GM21717 (cell line): ENCODE data around the gene SULT1C2.

Source experiments
- ATAC-seq: cut with Tn5 transposase; IDR thresholded peaks from one replicate; pipeline ENCODE4 v1.9.1; 2021; ENCODE audit warnings: mild to moderate bottlenecking, moderate library complexity; ENCODE audit not compliant: unreplicated experiment

SULT1C2 gene

DNA sequence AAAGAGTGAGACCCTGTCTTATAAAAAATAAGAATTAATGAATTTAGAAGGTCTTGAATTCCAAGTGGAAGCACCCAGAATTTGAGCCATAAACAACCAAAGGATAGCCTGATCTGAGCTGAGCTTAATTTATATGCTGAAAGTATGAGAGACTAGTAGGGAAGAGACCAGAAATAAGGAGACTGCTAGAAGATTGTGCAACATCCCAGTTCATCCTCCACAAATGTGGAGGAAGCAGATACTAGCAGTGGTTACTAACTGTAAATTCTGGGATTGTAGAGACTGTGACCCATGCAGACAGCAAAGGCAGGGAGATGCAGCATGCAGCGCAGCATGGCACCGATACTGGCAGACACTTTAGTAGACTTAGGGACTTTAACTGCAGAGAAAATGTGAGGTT, 1.5 kb upstream of the SULT1C2 start:
- ATAC-seq: no peak

DNA sequence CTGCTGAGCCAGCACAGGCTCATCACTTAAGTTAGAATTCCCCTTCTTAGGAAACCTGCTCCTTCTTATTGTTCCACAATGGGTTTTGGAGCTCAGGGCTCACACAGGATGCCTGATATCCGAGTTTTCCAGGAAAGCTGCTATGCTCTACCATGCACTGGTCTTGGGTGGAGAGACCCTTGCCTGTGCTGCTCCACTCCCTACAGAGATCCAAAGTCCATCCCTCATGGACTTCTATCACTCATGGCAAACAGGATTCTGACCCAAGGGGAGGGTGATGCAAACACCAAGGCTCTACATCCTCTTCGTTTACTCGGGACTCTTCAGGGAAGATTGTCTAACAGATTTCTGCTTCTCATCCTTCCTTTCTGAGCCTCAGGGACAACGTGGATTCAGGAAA, 5.2 kb downstream of the SULT1C2 start:
- no peak for ATAC-seq

DNA sequence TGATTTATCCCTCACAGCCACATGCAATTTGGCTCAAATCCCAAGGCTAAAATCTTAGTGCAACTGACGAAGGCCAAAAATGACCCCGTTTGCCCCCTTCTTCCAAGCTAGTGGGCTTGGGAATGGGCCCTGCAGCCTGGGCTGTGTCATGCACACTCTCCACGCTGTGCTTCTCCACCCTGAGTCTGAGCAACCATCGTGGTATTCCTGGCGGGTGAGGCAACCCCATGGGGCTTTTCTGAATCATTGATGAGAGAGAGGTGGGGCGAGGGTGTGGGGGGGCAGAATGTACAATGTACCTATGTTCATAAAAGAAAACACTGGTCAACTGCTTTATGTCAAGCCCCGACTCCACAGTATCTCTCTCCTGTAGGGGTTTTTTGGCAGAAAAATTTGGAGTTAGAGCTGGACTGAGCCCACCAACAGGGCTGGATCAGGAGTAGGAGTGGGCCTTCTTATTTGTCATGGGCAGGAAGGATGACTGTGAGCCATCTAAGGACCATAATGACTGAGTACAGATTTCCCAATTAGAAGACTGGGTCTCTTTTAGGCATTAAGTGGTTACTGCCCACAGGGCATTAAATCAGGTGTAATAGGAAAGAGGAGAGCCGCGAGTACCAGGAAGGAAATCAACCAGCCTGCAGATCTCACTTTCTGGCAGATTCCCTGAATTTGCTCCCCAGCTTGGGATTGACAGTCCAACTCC, 8.9 kb downstream of the SULT1C2 start:
- no peak for ATAC-seq

DNA sequence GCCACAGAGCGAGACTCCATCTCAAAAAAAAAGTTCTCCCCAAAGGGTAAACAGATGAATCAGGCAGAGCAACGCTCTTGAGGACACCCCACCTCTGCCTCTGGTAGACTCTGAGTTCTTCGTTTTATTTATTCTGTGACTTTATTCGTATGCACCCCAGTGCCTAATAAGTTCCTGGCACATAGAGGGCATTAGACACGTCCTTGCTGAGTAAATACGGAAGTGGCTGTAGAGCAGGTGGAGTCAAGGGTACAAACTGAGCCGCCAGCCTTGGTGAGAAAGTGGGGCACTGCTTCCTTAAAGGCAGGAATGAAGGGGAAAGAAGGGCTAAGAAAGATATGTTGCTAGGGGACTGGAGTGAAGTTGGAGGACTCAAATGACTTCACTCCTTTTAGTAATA, 12.9 kb downstream of the SULT1C2 start:
- ATAC-seq: no peak

DNA sequence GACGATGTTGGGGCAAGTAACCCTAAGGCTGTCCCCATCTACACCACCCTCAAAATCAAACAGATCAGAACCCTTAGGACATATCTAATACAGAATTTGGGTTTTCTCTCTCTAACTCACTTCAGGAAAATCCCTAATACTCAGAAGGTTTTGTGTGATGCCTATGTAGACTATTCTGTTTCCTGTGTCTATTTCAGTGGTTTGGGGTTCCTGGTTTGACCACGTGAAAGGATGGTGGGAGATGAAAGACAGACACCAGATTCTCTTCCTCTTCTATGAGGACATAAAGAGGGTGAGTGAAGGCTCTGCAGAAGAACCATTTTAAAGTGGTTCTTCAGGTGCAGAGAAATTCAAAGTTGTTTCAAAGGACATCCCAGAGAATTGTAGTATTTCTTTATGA, 16.3 kb downstream of the SULT1C2 start:
- ATAC-seq: no peak

DNA sequence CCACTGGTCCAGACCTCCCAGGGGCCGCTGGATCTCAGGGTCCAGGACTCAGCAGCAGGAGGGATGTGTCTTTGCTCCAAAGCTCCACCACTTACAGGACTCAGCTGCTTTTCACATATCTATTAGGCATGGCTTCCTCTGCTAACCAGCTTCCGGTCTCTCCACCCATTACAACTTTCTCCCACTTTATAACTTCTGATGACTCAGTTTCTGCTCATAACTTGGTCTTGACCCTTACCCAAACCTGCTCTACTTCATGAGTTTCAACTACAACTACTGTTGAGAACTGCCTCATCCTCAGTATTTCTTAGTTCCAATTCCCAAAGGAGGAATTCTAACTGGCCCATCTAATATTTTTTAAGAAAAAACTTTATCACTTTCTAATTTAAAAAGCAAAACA, 17.2 kb downstream of the SULT1C2 start:
- no peak for ATAC-seq

DNA sequence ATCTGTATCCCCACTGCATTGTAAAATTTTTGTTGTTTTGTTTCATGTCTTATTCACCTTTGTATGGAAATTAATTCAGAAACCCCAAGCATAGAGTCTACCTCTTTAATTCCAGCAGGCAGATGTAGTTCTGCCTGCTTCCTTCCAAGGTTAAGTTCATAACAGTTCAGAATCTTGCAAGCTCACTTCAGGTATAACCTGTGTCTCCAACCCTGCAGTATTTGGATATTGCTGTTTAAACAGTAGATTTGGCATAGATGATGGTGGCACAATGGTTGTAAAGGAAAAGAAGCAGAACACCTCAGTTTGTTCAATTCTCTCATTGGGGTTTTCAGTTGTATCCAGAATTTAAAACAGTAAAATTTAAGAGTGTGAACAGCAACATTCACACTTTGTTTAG, 21.2 kb downstream of the SULT1C2 start:
- no peak for ATAC-seq

DNA sequence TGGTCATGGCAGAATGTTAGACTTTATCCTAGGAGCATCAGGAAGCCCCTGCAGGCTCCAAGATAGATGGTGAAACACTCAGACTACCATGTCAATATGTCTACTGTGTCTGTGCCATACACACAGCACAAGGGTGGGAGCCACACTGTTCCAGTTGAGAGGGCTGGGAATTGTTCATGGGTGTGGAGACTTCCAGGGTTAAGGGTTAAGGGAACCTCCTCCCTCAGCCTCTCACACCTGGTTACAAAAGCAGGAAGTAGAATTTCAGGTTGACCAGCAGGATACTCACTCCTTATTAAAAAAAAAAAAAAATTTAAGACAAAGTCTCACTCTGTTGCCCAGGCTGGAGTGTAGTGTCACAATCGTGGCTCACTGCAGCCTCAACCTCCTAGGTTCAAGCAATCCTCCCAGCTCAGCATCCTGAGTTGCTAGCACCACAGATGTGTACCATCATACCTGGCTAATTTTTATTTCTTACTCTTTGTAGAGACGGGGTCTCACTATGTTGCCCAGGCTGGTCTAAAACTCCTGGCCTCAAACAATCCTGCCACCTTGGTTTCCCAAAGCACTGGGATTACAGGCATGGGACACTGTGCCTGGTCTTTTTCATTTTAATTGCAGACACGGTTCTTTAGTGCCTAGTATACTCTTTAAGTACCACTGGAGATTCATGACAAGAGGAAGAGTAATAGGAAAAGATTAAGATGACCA, 26.0 kb downstream of the SULT1C2 start:
- no peak for ATAC-seq

DNA sequence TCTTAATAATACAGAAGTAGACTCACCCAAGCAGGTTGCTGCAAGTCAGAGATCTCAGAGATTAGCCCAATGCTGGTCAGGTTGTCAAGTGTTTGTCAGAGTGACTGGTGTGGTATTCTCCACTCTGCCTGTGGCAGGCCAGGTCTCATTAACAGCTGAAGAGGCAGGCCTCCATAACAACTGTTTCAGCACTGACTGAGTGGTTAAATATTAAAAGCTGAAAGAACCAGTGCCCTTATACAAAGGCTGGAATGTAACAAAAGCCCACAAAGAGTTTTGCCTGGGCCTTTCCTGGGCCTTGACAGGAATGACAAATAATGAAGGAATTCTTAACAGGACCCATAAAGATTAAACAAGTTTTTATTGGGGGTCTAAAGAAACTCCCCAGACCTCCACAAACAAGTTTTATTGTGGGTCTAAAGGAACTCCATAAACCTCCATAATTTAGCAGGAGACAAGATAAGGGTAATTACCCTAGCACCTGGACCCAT, 26.8 kb downstream of the SULT1C2 start:
- ATAC-seq: no peak

DNA sequence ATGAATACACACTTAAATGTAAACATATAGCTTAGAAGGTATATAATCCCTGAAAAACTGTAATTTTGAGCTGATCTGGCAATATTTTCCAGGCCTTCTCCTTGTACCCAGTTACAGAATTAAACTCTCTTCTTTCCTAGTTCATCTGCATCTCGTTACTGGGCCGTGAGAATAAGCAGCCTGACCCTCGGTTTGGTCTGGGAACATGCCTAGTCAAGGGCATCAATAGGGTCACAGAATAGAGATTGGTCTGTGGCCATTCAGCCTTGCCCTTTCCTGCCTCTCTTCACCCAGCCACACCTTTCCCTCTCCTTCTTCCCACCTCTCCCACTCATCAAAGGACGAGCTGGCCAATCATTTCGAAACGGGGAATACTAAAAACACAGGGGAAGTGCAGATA, 27.3 kb downstream of the SULT1C2 start:
- ATAC-seq: no peak

DNA sequence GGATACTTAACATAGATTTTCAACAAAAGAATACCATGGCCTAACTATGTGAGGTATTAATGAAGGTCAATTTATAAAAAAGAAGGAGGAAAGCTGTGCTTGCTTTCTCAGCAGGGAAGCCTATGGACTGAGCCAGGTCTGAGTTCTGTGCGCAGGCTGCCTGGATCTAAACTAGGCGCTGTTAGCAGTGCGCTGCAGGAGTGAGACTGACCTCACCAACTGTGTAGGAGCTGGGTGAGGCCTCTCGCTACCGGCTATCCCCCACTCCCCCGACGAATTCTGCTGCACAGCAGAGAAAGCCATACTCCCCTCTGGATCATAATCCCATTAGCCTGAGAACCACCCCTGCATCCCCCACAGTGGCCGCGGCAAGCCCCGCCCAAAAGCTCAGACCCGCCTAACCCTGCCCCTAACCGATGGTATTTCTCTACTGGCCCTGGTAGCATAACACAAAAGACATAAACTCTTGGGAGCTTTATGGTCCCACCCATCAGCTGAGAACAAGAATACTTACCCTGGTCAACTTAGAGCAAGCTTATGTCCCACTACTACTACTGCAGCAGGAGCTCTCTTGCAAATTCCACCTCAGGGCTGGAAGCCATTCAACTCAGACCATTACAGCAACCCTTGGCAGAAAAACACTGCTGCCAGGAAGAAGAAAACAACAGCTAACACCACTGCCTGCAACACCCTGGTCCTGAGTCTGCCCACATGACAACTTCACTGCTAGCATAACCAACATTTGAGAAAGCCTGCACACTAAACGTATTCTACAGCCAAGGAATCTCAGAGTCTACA, 28.0 kb downstream of the SULT1C2 start:
- ATAC-seq: no peak

DNA sequence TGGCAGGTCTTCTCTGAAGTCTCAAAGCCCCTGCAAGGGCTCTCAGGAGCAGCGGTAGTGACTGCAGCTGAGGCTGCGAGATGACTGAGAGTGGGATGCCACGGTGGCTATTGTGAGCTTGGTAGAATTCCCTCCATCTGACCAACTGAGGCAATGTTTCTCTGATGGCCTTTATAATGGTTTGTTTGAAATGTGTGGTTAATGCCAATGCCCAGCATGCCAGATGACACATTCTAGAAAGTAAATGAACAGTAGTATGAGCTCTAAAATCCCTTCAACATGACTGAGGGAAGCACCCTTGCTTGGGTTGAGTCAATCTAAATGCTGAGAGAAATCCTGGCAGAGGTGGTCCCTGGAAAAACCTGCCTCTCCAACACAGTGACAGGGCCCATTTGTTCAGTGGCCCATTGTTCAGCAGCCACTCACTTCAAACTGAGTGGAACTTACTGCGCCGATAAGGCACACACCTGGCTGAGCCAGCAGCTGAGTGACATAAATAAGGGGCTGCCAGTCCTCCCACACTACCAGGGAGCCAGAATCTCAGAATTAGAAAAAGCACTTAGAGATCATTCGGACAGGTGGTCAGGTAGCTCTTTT, 31.7 kb downstream of the SULT1C2 start:
- ATAC-seq: no peak

DNA sequence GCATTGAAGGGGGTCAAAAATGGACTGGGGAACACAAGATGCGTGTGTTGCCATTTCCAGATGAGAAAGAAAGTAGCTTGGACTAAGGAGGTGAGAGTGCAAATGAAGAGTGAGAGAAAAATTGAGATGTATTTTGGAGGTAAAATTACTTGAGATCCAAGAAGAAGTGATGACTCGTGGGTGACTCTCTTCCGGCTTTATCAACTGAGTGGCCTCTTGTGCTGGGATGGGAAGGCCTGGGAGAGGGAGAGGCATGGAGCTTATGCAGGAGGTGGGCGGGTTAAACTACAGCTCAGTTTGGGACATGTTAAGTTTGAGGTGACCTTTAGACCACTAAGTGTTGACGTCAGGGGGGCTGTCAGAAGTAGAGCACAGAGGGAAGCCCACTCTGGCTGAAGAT, 34.9 kb downstream of the SULT1C2 start:
- ATAC-seq: no peak

DNA sequence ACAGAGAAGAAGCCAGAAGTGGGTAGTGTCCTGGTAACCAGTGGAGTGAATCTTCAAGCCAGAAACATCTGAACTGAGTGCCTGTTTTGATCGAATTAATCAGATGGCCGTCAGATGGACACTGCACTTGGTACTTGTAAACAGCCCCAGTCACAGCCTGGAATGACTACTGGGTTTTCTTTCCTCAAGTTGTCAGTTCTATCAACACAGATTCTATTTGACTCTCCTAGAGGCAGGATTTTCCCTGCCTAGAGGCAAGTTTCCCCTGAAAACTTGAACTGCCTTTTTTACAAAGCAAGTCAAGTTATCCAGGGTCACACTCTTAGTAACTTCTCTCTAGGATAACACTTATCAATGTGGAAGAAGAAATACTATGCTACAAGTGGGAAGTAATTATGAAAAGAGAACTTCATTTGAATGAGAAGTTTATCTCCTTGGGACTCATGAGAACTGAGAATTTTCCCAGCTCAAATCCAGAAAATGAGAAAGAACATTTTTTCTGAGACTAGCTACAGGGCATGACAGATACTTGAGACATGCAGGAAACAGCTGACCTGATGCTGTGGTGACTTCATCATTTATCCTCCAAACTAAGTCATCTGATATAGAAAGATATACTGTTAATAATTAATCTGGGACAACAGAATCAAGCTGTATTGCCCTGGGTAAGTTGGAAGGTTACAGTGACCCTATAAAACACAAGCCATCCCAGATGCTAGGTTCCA, 36.0 kb downstream of the SULT1C2 start:
- ATAC-seq: no peak

DNA sequence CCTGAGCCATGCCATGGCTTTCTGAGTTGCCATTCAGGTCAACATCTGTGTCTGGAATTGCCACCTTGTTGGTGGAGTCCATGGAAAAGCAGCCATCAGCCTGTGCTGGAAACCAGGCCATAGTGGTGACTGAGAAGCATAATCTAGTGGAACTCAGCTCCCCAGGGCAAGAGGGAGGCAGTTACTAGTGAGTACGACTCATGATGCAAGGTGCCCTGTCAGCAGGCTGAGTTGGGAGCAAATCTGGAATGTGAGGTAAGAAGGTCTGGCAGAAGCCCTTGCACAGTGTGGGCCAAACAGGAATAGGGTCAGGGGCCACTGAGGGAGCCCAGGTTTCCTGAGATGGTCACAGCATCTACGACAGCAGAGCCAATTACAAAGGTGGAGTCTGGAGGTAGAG, 37.1 kb downstream of the SULT1C2 start:
- ATAC-seq: no peak

DNA sequence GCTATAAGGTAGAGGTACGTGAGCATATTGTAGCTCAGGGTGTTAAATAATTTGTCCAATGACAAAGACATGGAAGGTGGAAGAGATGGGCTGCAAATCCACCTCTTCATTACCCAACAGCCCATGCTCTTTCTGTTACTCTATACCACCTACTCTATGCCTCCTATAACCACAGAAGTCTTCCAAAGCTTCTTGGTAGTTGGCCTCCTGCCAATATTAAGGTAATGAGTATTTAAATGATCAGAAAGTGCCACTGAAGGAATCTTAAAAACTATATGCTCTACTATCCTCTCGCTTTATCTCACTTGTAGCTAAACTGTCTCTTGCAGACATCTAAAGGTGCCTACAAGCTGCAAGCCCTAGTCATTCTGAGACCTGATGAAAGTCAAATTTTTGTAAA, 41.1 kb downstream of the SULT1C2 start:
- ATAC-seq: no peak

DNA sequence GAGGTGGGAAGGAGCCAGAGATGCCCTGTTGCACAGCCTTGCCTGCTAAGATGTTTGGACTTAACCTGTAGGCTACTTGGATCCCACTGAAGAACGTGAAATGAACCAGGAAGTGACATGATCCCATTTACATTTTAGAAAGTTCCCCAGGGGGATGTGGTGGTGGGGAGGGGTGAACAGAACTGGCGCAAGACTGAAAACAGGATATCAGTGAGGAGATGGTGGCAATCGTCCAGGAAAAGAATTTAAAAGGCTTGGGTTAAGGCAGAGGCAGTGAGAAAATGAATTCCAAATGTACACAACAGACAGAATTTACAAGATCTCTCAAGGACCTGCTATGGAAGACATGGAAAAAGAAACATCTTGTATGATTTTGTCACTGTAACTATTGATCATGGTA, 42.3 kb downstream of the SULT1C2 start:
- ATAC-seq: no peak

DNA sequence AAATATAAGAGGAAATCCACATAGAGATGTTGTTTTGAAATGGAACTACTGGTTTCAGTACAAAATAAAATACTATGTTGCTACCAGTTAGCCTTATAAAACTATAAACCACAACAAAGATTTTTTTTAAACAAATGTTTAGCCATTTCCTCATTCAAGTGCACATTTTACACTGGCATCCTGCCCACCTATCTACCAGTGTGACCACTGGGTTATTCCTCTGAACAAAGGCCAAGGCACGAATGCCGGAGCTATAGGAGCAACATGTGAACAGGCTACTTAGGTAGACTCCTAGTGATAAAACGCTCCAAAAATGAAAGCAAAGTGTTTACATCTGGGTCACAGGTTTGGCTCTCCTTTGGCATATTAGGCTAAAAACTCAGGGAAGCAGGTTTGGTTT, 57.3 kb downstream of the SULT1C2 start:
- ATAC-seq: no peak

DNA sequence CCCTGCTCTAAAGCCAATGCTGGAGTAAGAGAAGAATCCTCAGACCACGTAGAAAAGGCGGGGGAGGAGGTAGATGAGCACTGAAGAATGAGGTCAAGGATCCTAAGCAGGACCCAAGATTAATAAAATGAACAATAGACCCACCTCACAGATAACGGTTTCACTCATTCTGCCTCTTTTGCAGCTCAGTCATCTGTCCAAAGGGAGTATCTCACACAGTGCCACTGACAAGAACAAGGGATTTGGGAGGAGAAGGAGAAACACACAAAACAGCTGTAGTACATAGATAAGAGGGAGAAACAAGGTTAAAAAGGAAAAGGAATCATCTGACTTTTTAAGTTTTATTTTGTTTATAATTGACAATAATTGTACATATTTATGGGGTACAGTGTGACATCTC, 58.1 kb downstream of the SULT1C2 start:
- no peak for ATAC-seq

DNA sequence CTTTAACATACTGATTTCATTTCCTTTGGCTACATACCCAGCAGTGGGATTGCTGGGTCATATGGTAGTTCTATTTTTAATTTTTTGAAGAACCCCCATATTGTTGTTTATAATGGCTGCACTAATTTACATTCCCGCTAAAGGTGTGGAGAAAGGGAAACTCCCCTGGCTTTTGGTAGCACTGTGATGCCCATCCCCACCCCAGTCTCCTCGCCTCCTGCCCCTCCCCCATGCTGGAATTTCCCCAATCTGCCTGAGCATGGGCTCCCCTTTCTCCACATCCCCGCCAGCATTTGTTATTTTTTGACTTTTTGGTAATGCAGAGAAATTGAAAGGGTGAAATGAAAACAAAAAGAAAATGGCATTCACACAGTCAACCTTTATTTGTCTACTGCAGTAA, 59.1 kb downstream of the SULT1C2 start:
- no peak for ATAC-seq
